SK-N-SH (cell line): Measurements from ENCODE around the gene ADGRE2. TPM values are rescaled to one million over a fixed set of nuclear protein-coding genes. Genes with fewer than 3 reads are reported as not detected.

Experiments used
- CTCF ChIA-PET: fragments of 300-600, 350-600 bp; formaldehyde crosslinking; extraction: SDS; loops from one replicate; lab custom pipeline; 2021; lab: Yijun Ruan, JAX
- POLR2A ChIA-PET: fragments of 350-600 bp; sonication (Branson Sonifier 250); formaldehyde crosslinking; extraction: SDS; loops from one replicate; lab custom pipeline; 2020; ENCODE audit warnings: antibody characterized with exemption, inconsistent platforms; lab: Yijun Ruan, JAX
- DNase-seq: peaks from one replicate; pipeline ENCODE4 v3.0.0; 2012
- H2AFZ ChIP-seq: fragments of 200-600 bp; sonication (generic); 2 replicates; pipeline ENCODE4 v1.8.1; 2016; ENCODE audit warnings: antibody characterized with exemption, mild to moderate bottlenecking, low read depth
- H3F3A ChIP-seq: fragments of 200-600 bp; sonication (generic); replicated peaks from 2 replicates; pipeline ENCODE3; 2016; ENCODE audit warnings: antibody characterized with exemption, mild to moderate bottlenecking; ENCODE audit not compliant: insufficient read depth
- H3K27ac ChIP-seq, 2 experiments: fragments of 200-500 bp in 1 of 2; fragments of 200-600 bp in 1 of 2; sonication (Bioruptor generic) in 1 of 2; sonication (generic), shearing (Covaris generic) in 1 of 2; 2 replicates each; pipeline versions ENCODE4 v1.5.1 to v1.6.1; 2014 to 2016; ENCODE audit warnings: low read depth in 2 of 2, inconsistent platforms in 1 of 2, low read length in 1 of 2, mild to moderate bottlenecking in 1 of 2, mixed read lengths in 1 of 2
- H3K27me3 ChIP-seq: fragments of 200-600 bp; sonication (generic), shearing (Covaris generic); 2 replicates; pipeline ENCODE4 v1.6.1; 2016; ENCODE audit warnings: mixed run types; ENCODE audit not compliant: insufficient read depth
- H3K36me3 ChIP-seq, 2 experiments: fragments of 200-500 bp in 1 of 2; fragments of 200-600 bp in 1 of 2; sonication (Bioruptor generic) in 1 of 2; sonication (generic) in 1 of 2; replicated peaks in 1 of 2; 2 replicates each; pipeline versions ENCODE3 to v1.5.1; 2014 to 2016; ENCODE audit warnings: low read length in 1 of 2, mild to moderate bottlenecking in 1 of 2; ENCODE audit not compliant: insufficient read depth in 2 of 2, control insufficient read depth in 1 of 2
- H3K4me1 ChIP-seq, 2 experiments: fragments of 200-500 bp in 1 of 2; fragments of 200-600 bp in 1 of 2; sonication (Bioruptor generic) in 1 of 2; sonication (generic), shearing (Covaris generic) in 1 of 2; 2 replicates each; pipeline versions ENCODE4 v1.5.1 to v1.6.1; 2014 to 2016; ENCODE audit warnings: low read depth in 1 of 2, low read length in 1 of 2, mixed run types in 1 of 2; ENCODE audit not compliant: insufficient read depth in 2 of 2, control insufficient read depth in 1 of 2
- H3K4me2 ChIP-seq: fragments of 200-600 bp; sonication (generic), shearing (Covaris generic); 2 replicates; pipeline ENCODE4 v1.6.1; 2017; ENCODE audit warnings: mixed run types
- H3K4me3 ChIP-seq, 2 experiments: fragments of 200-500 bp in 1 of 2; fragments of 200-600 bp in 1 of 2; sonication (Bioruptor generic) in 1 of 2; sonication (generic), shearing (Covaris generic) in 1 of 2; 2 replicates each; pipeline versions ENCODE4 v1.5.1 to v1.8.1; 2014 to 2016; ENCODE audit warnings: low read depth in 2 of 2, inconsistent platforms in 1 of 2, low read length in 1 of 2, mild to moderate bottlenecking in 1 of 2, mixed read lengths in 1 of 2, moderate library complexity in 1 of 2
- H3K79me2 ChIP-seq: fragments of 200-600 bp; sonication (generic); 2 replicates; pipeline ENCODE4 v1.8.1; 2017; ENCODE audit warnings: mild to moderate bottlenecking; ENCODE audit not compliant: insufficient read depth
- H3K9ac ChIP-seq: fragments of 200-600 bp; sonication (generic); 2 replicates; pipeline ENCODE4 v1.6.1; 2017; ENCODE audit warnings: mixed run types
- H3K9me2 ChIP-seq: fragments of 200-600 bp; sonication (generic); 2 replicates; pipeline ENCODE4 v1.6.1; 2017; ENCODE audit warnings: mixed run types
- H3K9me3 ChIP-seq: fragments of 200-600 bp; sonication (generic); 2 replicates; pipeline ENCODE4 v1.6.1; 2017; ENCODE audit warnings: mixed run types, mild to moderate bottlenecking, moderate library complexity
- H4K20me1 ChIP-seq: fragments of 200-600 bp; sonication (generic); 2 replicates; pipeline ENCODE4 v1.6.1; 2017; ENCODE audit warnings: mild to moderate bottlenecking, mixed run types; ENCODE audit not compliant: insufficient read depth
- FOXM1 ChIP-seq: IDR thresholded peaks from 2 replicates; pipeline ENCODE4 v1.4.0; 2012; ENCODE audit warnings: low read depth, mild to moderate bottlenecking
- GABPA ChIP-seq: IDR thresholded peaks from 2 replicates; pipeline ENCODE4 v1.4.0; 2012; ENCODE audit warnings: low read depth, mild to moderate bottlenecking
- GATA2 ChIP-seq: sonication (generic); formaldehyde crosslinking; IDR thresholded peaks from 2 replicates; pipeline ENCODE4 v1.5.0; 2020; ENCODE audit warnings: mild to moderate bottlenecking, missing genetic modification reagents
- MEF2A ChIP-seq: IDR thresholded peaks from 2 replicates; pipeline ENCODE4 v1.4.0; 2012; ENCODE audit warnings: low read depth, borderline replicate concordance
- RAD21 ChIP-seq: IDR thresholded peaks from 2 replicates; pipeline ENCODE4 v1.6.1; 2012; ENCODE audit warnings: mild to moderate bottlenecking, low read length
- RCOR1 ChIP-seq: fragments of 150-350 bp; IDR thresholded peaks from 2 replicates; pipeline ENCODE4 v1.6.1; 2017; ENCODE audit warnings: antibody characterized with exemption, low read length
- RXRA ChIP-seq: IDR thresholded peaks from 2 replicates; pipeline ENCODE4 v1.4.0; 2012; ENCODE audit warnings: low read depth, mild to moderate bottlenecking, borderline replicate concordance
- SIN3A ChIP-seq: IDR thresholded peaks from 2 replicates; pipeline ENCODE4 v1.6.1; 2012; ENCODE audit warnings: low read depth, mild to moderate bottlenecking, low read length, moderate library complexity, borderline replicate concordance
- SMC3 ChIP-seq: IDR thresholded peaks from 2 replicates; pipeline ENCODE4 v1.6.1; 2012; ENCODE audit warnings: low read depth, low read length, improper control_type of control experiment
- TCF12 ChIP-seq: IDR thresholded peaks from 2 replicates; pipeline ENCODE4 v1.4.0; 2012
- TEAD4 ChIP-seq: IDR thresholded peaks from 2 replicates; pipeline ENCODE4 v1.4.0; 2012; ENCODE audit warnings: mild to moderate bottlenecking, borderline replicate concordance; ENCODE audit not compliant: insufficient read depth
- WGBS: methylation state at CpG from one replicate; pipeline ENCODE4 v1.1.6; 2017; ENCODE audit warnings: low lambda C conversion rate; 5-methylcytosine and 5-hydroxymethylcytosine counted together
- polyA plus RNA-seq, 3 experiments: library from polyadenylated mRNA; depleted of rRNA; stranded (reverse); fragments of >200 nt; gene quantifications; 2 replicates each; pipeline ENCODE4 v1.2.3, GENCODE V29; 2012
- TF ChIP-seq, protein P1 (sequence below): IDR thresholded peaks from 2 replicates; pipeline ENCODE4 v1.4.0; 2012; ENCODE audit warnings: low read depth, borderline replicate concordance
- TF ChIP-seq, protein P2 (sequence below): IDR thresholded peaks from 2 replicates; pipeline ENCODE4 v1.4.0; 2012; ENCODE audit warnings: low read depth, borderline replicate concordance
- TF ChIP-seq, protein P3 (sequence below): IDR thresholded peaks from 2 replicates; pipeline ENCODE4; 2012
- TF ChIP-seq, protein P4 (sequence below): fragments of 150-350 bp; IDR thresholded peaks from 2 replicates; pipeline ENCODE4 v1.6.1; 2017; ENCODE audit warnings: antibody characterized with exemption, low read length, low read depth, borderline replicate concordance
- TF ChIP-seq, protein P5 (sequence below): fragments of 150-350 bp; IDR thresholded peaks from 2 replicates; pipeline ENCODE4 v1.6.1; 2016; ENCODE audit warnings: mild to moderate bottlenecking, low read depth, low read length

Gene ADGRE2
- polyA plus RNA-seq, 1 of the 3 experiments (the other 2 are of a cell fraction): 0.02 TPM

DNA sequence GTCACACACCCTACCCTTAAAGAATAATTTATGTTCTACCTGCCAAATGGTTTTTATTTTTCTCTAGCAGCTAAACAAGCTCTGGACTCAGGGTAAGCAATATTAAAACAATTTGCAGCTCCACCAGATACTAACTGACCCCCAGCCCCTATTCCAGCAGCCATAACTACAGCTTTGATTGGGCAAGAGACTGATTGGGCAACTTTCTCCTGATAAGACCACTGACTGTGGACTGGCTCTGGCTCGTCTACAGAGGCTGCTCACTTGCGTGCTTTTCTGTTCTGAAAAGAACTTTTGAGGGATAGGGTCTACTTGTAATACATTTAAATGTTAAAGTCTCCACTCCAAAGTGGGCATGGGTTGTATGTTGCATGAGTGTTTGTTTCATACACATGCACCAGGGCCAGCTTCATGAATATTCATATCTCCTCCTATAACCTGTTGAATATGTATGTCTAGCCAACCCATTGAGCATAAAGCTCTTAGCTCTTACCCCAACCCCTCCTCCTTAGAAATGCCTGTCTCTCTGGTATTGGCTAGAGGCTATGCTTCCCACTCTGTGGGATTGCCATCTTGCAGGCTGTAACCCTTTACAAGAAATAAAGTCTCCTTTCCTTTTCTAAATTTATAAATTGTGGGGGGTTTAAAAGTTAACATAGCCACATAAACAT lies 36.8 kb upstream of the ADGRE2 start:
- Histone ChIP-seq H3K9me2 (no peaks in the 10 kb centered on the region), H3K27me3 (peaks cover 22% of the 10 kb centered on the region; the same call in 1 of the 2 replicates), H3K4me3 (no peak overlapping the region), H3K27ac (no peak overlapping the region), H3F3A (no peaks in the 10 kb centered on the region), H3K4me2 (no peak overlapping the region), H3K9ac (no peak overlapping the region), H4K20me1 (no peaks in the 10 kb centered on the region), H3K36me3 (no peaks in the 10 kb centered on the region), H3K9me3 (no peaks in the 10 kb centered on the region), H3K4me1 (no peaks in the 10 kb centered on the region), H2AFZ (no peak overlapping the region), H3K79me2 (no peaks in the 10 kb centered on the region)
- WGBS: 4% methylated on average over 2 of the region's 2 CpGs
- CTCF ChIA-PET: no interaction called here
- POLR2A ChIA-PET: no interaction called here
- no peak for DNase-seq
- TF ChIP-seq MEF2A (no peak), TCF12 (no peak), TEAD4 (no peak), RXRA (no peak)
- TF ChIP-seq, protein P1, sequence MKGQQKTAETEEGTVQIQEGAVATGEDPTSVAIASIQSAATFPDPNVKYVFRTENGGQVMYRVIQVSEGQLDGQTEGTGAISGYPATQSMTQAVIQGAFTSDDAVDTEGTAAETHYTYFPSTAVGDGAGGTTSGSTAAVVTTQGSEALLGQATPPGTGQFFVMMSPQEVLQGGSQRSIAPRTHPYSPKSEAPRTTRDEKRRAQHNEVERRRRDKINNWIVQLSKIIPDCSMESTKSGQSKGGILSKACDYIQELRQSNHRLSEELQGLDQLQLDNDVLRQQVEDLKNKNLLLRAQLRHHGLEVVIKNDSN: no peak
- TF ChIP-seq, protein P2, sequence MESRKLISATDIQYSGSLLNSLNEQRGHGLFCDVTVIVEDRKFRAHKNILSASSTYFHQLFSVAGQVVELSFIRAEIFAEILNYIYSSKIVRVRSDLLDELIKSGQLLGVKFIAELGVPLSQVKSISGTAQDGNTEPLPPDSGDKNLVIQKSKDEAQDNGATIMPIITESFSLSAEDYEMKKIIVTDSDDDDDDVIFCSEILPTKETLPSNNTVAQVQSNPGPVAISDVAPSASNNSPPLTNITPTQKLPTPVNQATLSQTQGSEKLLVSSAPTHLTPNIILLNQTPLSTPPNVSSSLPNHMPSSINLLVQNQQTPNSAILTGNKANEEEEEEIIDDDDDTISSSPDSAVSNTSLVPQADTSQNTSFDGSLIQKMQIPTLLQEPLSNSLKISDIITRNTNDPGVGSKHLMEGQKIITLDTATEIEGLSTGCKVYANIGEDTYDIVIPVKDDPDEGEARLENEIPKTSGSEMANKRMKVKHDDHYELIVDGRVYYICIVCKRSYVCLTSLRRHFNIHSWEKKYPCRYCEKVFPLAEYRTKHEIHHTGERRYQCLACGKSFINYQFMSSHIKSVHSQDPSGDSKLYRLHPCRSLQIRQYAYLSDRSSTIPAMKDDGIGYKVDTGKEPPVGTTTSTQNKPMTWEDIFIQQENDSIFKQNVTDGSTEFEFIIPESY: no peak

DNA sequence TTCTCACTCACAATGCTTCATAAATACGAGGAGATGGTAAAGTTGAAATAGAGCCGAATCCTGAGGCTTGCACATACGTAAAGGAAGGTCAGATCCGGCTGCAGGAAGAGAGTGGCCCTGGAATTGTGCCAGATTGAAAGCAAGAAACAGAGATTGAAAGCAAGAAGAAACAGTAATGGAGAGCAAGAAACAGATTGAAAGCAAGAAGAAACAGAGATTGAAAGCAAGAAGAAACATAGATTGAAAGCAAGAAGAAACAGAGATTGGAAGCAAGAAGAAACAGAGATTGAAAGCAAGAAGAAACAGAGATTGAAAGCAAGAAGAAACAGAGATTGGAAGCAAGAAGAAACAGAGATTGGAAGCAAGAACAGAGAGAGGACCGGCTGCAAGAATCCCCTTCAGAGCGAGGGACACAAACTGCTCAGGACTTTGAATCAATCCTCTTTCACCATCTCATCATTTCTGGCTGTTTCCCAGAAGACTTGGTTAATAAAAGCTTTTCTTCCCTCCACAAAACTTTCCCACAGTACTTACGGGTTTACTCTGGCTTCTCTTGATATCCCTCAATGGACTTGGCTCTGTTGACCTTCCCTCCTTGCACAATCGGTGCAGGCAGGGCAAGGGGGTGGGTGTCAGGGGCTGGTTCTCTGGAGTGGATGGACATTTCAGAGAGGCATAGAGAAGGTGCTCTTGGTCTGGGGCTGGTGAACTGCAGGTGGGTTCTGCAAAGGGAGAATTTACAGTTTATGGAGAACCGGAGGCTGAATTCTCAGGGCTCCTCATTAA lies 31.1 kb upstream of the ADGRE2 start:
- H3K36me3 ChIP-seq: no peaks in the 10 kb centered on the region
- no peaks in the 10 kb centered on the region for H3K79me2 ChIP-seq
- no peak overlapping the region for H3K4me2 ChIP-seq
- H4K20me1 ChIP-seq: no peaks in the 10 kb centered on the region
- no peak overlapping the region for H3K9ac ChIP-seq
- H3F3A ChIP-seq: no peaks in the 10 kb centered on the region
- CTCF ChIA-PET: no interaction called here
- no peaks in the 10 kb centered on the region for H3K9me2 ChIP-seq
- H3K27ac ChIP-seq: no peak overlapping the region
- H2AFZ ChIP-seq: no peak overlapping the region
- POLR2A ChIA-PET: no interaction called here
- WGBS: 3% methylated on average over 9 of the region's 9 CpGs
- DNase-seq: no peak
- no peaks in the 10 kb centered on the region for H3K4me1 ChIP-seq
- H3K27me3 ChIP-seq: peaks cover 33% of the 10 kb centered on the region; the same call in 1 of the 2 replicates
- H3K9me3 ChIP-seq: no peaks in the 10 kb centered on the region
- TF ChIP-seq GABPA (no peak), RAD21 (no peak), GATA2 (CRISPR knock-in tag) (no peak), TEAD4 (no peak), RXRA (no peak), SIN3A (no peak), SMC3 (no peak), RCOR1 (no peak), TCF12 (no peak), FOXM1 (no peak)
- TF ChIP-seq, protein P3, sequence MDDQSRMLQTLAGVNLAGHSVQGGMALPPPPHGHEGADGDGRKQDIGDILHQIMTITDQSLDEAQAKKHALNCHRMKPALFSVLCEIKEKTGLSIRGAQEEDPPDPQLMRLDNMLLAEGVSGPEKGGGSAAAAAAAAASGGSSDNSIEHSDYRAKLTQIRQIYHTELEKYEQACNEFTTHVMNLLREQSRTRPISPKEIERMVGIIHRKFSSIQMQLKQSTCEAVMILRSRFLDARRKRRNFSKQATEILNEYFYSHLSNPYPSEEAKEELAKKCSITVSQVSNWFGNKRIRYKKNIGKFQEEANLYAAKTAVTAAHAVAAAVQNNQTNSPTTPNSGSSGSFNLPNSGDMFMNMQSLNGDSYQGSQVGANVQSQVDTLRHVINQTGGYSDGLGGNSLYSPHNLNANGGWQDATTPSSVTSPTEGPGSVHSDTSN: no peak
- TF ChIP-seq, protein P2: no peak
- TF ChIP-seq, protein P4, sequence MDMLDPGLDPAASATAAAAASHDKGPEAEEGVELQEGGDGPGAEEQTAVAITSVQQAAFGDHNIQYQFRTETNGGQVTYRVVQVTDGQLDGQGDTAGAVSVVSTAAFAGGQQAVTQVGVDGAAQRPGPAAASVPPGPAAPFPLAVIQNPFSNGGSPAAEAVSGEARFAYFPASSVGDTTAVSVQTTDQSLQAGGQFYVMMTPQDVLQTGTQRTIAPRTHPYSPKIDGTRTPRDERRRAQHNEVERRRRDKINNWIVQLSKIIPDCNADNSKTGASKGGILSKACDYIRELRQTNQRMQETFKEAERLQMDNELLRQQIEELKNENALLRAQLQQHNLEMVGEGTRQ: no peak
- TF ChIP-seq, protein P5, sequence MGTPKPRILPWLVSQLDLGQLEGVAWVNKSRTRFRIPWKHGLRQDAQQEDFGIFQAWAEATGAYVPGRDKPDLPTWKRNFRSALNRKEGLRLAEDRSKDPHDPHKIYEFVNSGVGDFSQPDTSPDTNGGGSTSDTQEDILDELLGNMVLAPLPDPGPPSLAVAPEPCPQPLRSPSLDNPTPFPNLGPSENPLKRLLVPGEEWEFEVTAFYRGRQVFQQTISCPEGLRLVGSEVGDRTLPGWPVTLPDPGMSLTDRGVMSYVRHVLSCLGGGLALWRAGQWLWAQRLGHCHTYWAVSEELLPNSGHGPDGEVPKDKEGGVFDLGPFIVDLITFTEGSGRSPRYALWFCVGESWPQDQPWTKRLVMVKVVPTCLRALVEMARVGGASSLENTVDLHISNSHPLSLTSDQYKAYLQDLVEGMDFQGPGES: no peak
- TF ChIP-seq, all 33 proteins: peak for 0
- no peak overlapping the region for H3K4me3 ChIP-seq
